Peyer's patch (tissue), 4 donors: Measurements from ENCODE around the gene AQP12A.

Experiments used
- CTCF ChIP-seq, 6 experiments: fragments of 450-650 bp in 4 of 6; fragments of 200-600 bp in 2 of 6; sonication (generic) in 1 of 6; IDR thresholded peaks; one replicate each; pipeline ENCODE4 v1.5.1; 2017 to 2019; ENCODE audit warnings: antibody characterized with exemption in 6 of 6, mild to moderate bottlenecking in 3 of 6, moderate library complexity in 1 of 6
- POLR2A ChIP-seq, 2 donors: fragments of 450-650 bp; IDR thresholded peaks; one replicate each; pipeline ENCODE4 v1.5.1; 2017; ENCODE audit warnings: antibody characterized with exemption in 2 of 2, mild to moderate bottlenecking in 2 of 2, moderate library complexity in 2 of 2

- TF ChIP-seq CTCF (IDR thresholded peaks at IDR 0.05), result no peak
- no peak for TF ChIP-seq POLR2A (IDR thresholded peaks at IDR 0.05)
Measured at GRCh38 chr2:240718896-240719490, 27.3 kb downstream of the AQP12A start.
